GM18507 (cell line): Measurements from ENCODE around the gene SPTBN2.
"Not testable (repeated sequence)": the region's sequence is repeated elsewhere in the genome, so short reads cannot be mapped to it uniquely, and the experiment has no call there.

Source experiments
- DNase-seq: peaks from one replicate; pipeline ENCODE4 v3.0.0; 2011; ENCODE audit warnings: low read depth; ENCODE audit not compliant: insufficient read length; ENCODE audit errors: extremely low spot score
- FAIRE-seq: peaks from 2 replicates; lab custom pipeline; 2011; peaks lifted over from hg19 to GRCh38; lab: Jason Lieb, UNC

The SPTBN2 gene

GRCh38 chr11:66651016-66651415 is 78.0 kb downstream of the SPTBN2 start:
- FAIRE-seq = no peak
- DNase-seq = no peak

GRCh38 chr11:66649903-66650302 is 79.1 kb downstream of the SPTBN2 start:
- FAIRE-seq = no peak
- DNase-seq = no peak

- FAIRE-seq (no peak), DNase-seq (no peak)
Observed at GRCh38 chr11:66646828-66647227, 82.2 kb downstream of the SPTBN2 start.

DNA sequence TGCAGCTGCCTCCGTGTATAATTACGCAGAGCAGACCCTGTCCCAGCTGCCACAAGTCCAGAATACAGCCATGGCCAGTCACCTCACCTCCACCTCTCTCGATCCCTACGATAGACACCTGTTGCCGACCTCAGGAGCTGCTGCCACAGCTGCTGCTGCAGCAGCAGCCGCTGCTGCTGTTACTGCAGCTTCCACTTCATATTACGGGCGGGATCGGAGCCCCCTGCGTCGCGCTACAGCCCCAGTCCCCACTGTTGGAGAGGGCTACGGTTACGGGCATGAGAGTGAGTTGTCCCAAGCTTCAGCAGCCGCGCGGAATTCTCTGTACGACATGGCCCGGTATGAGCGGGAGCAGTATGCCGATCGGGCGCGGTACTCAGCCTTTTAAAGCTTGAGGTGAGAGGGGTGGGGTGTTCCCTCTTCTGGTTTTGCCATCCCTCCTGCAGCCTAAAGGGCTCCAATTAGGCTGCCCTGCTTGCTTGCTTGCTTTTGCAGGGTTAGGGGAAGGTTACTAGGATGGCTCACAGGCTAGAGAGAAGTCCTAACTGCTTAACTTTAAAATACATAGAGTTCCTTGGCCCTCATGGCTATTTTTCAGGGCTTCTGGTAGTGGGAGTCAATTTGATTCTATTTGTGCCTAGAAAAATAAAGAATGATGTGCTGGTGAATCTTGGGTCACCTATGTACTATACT is 85.1 kb downstream of the SPTBN2 start:
- DNase-seq (no peak), FAIRE-seq (no peak)

DNA sequence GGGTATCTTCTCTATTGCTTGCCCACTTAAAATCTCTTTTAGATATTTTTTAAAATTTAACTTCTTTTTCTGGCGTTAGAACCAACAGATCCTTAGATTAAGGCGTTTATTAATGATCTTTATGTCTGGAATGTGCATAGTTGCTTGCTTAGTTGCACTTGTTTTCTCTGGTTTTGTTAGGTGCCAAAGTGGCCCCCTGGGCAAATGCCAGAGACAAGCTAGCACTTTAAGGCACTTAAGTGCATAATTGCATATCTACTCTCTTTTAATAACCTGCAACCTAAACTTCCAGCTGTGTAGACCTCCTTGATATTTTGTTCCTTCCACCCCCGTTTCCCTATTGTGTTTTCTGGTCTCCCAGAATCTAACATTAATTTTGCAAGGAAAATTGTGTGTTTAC is 87.2 kb downstream of the SPTBN2 start:
- DNase-seq = no peak
- no peak for FAIRE-seq

- FAIRE-seq = not testable (repeated sequence)
Observed at GRCh38 chr11:66639814-66640340, 89.1 kb downstream of the SPTBN2 start.

DNA sequence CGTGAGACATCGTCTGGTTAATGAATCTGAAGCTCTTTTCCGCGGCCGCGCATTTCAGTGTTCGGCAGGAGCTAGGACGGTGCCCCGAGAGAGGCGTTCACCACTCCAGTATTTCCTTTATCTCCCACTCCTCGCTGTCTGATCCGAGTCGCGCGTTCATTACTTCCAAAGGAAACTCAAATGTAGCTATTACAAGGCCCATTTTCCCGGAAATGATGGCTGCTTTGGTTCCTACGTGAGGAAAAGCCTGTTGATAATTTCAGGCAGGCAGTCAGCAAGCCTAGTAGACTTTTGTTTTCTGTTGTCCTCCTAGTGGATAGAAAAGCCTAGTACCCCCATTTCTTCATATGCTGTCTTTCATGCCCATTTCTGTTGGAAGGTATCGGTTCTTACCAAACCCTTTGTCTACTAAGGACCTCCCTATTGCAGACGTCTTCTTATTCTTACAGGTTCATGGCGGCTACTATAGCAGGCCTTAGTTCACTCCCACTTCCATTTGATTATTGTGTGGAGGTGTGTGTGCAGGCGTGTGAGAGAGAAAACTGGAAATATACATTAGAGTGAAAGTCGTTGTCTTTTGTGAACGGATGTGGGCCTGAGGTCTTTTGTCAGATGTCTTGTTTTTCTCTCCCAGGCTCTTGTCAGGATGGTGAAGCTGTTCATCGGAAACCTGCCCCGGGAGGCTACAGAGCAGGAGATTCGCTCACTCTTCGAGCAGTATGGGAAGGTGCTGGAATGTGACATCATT is 89.8 kb downstream of the SPTBN2 start:
- DNase-seq (no peak), FAIRE-seq (no peak)

More at GRCh38 chr11:66639814-66640340, 89.1 kb downstream of the SPTBN2 start:
- DNase-seq = not testable (repeated sequence)

- FAIRE-seq = peak; percentile 94
- DNase-seq = peak; percentile 96
Observed at GRCh38 chr11:66638177-66639065, 90.6 kb downstream of the SPTBN2 start, which contains the start of gene RBM4. Gene RBM4 (plus strand): TSS chr11:66638703. CDS start chr11:66639712, 1,009 bp downstream.

DNA sequence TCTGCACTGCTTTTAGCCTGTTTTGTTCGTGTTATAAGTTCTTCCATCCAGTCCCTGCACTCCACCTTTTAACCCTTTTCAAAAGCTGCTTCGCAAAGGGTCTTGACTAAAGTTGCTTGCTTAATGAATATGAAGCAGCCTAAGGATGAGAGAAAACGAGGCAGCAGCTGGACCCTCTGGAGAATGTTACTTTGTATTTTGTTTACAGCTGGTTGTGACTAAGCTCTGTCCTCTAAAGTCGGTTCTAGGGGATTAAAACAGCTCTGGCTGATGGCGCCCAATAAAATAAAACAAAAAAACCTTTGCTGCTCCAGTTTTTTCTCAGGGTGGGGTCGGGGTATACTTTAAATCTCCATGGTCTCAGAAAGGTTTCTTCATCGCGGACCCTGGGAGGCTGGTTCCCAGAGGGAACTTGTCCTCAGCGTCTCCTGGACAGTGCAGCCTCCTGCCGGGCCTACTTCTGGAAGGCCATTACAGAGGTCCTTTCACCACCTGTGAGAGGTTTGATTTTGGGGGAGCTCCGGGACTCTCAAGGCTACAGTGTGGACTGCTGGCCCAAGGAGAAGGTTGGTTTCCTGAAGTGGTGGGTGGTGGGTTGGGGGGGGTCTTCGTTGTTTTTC is 91.3 kb downstream of the SPTBN2 start:
- no peak for FAIRE-seq
- no peak for DNase-seq

DNA sequence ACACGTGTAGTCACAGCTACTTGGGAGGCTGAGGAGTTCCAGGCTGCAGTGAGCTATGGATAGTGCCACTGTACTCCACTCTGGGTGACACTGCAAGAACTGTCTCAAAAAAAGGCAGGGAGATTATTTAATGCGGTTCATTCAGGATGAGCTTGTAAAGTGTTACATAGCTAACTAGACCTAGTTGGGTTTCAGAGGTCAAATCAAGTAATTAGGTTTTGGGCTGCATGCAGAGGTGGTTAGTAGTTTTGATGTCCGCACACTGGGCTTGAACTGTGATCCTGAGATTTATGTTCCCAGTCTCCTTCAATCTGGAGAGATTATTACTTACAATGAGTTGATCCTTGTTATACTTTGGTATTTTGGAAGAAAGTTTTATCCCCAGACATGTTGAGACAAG is 92.6 kb downstream of the SPTBN2 start:
- FAIRE-seq = no peak
- no peak for DNase-seq
